Erythroblast (primary cell): Measurements from ENCODE around the gene SYT1.

Experiments used
- GATA1 ChIP-seq: IDR thresholded peaks from 2 replicates; pipeline ENCODE4 v1.6.1; 2011; ENCODE audit warnings: low read depth, mild to moderate bottlenecking, control low read depth, low read length, moderate library complexity
- POLR2A ChIP-seq: IDR thresholded peaks from 2 replicates; pipeline ENCODE4 v1.6.1; 2011; ENCODE audit warnings: mild to moderate bottlenecking, low read length

- no peak for TF ChIP-seq POLR2A
- no peak for TF ChIP-seq GATA1
Observed at GRCh38 chr12:78871566-78871965, 7.0 kb downstream of the SYT1 start.
